Astrocyte of the cerebellum (primary cell): ENCODE measurements around the gene SSH3.

Experiments
- DNase-seq: peaks from one replicate; pipeline ENCODE4 v3.0.0-alpha.2; 2011; ENCODE audit warnings: low read depth
- H3K4me3 ChIP-seq: 2 replicates; pipeline ENCODE4 v1.5.1; 2011; ENCODE audit warnings: mild to moderate bottlenecking, low read depth, low read length, moderate library complexity
- in situ Hi-C: cut with HindIII; loops from 2 replicates; pipeline ENCODE4 v1.10.0; 2017; ENCODE audit warnings: low sequenced_read_pairs
- TF ChIP-seq, protein P1 (sequence below): IDR thresholded peaks from 2 replicates; pipeline ENCODE4 v1.5.1; 2012; ENCODE audit warnings: low read length, low read depth, moderate library complexity, mild to moderate bottlenecking; ENCODE audit errors: missing control alignments

Gene SSH3

DNA sequence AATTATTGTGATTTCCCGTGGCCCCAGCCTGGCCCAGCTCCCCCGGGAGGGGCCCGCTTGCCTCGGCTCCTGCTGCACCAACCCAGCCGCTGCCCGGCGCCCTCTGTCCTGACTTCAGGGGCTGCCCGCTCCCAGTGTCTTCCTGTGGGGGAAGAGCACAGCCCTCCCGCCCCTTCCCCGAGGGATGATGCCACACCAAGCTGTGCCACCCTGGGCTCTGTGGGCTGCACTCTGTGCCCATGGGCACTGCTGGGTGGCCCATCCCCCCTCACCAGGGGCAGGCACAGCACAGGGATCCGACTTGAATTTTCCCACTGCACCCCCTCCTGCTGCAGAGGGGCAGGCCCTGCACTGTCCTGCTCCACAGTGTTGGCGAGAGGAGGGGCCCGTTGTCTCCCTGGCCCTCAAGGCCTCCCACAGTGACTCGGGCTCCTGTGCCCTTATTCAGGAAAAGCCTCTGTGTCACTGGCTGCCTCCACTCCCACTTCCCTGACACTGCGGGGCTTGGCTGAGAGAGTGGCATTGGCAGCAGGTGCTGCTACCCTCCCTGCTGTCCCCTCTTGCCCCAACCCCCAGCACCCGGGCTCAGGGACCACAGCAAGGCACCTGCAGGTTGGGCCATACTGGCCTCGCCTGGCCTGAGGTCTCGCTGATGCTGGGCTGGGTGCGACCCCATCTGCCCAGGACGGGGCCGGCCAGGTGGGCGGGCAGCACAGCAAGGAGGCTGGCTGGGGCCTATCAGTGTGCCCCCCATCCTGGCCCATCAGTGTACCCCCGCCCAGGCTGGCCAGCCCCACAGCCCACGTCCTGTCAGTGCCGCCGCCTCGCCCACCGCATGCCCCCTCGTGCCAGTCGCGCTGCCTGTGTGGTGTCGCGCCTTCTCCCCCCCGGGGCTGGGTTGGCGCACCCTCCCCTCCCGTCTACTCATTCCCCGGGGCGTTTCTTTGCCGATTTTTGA, 17.5 kb upstream of the SSH3 start:
- no peak for DNase-seq
- in situ Hi-C loops: no loop called here
- H3K4me3 ChIP-seq: no peak overlapping the region
- TF ChIP-seq, protein P1, sequence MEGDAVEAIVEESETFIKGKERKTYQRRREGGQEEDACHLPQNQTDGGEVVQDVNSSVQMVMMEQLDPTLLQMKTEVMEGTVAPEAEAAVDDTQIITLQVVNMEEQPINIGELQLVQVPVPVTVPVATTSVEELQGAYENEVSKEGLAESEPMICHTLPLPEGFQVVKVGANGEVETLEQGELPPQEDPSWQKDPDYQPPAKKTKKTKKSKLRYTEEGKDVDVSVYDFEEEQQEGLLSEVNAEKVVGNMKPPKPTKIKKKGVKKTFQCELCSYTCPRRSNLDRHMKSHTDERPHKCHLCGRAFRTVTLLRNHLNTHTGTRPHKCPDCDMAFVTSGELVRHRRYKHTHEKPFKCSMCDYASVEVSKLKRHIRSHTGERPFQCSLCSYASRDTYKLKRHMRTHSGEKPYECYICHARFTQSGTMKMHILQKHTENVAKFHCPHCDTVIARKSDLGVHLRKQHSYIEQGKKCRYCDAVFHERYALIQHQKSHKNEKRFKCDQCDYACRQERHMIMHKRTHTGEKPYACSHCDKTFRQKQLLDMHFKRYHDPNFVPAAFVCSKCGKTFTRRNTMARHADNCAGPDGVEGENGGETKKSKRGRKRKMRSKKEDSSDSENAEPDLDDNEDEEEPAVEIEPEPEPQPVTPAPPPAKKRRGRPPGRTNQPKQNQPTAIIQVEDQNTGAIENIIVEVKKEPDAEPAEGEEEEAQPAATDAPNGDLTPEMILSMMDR: no peak

GRCh38 chr11:67286621-67287333, 16.6 kb upstream of the SSH3 start:
- TF ChIP-seq, protein P1: no peak
- no peak for DNase-seq
- H3K4me3 ChIP-seq: no peak overlapping the region
- in situ Hi-C loops: no loop called here

DNA sequence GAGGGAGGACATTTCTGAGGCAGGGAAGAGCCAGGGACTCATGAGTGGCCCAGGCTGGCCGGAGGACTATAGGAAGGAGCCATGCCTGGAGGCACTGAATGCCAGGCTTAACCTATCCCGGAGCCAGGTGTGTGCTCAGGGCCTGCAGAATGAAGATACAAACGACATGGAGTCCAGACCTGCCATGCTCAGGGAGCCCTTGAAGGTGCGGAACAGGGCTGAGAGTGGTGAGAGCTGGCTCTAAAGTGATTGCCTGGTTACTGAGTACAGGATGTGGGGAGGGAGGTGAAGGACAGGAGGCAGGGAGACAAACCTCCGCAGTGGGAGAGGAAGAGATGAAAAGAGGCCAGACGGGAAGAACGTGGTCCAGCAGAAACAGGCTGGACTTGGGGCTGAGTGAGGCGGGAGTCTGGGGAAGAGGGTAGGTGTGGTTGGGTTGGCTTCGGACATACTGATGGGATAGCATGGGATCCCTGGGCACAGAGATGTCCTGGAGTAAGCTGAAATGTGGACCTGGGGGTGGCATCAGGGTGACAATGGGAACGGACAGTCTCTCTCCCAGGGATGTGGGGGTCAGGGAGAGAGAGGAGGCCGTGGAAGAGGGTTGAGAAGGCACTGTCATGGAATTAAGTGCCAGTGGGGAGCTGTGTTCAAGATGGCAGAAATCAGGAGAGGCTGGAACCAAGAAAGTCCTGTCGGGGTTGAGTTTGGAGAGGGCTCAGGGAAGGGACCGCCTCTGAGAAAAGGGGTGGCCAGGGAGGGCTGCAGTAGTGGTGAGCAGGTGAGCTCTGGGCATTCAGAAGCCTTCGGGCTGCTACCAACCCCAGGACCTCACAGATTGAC, 15.8 kb upstream of the SSH3 start:
- DNase-seq: no peak
- TF ChIP-seq, protein P1: no peak
- in situ Hi-C loops: no loop called here
- H3K4me3 ChIP-seq: peak overlapping the region; percentile 58

GRCh38 chr11:67288198-67288451, 15.2 kb upstream of the SSH3 start:
- in situ Hi-C loops: no loop called here
- DNase-seq: no peak
- TF ChIP-seq, protein P1: no peak
- peak overlapping the region; percentile 58 for H3K4me3 ChIP-seq

GRCh38 chr11:67288452-67289225, 14.7 kb upstream of the SSH3 start:
- peak overlapping the region; percentile 58 for H3K4me3 ChIP-seq
- in situ Hi-C loops: no loop called here
- peak; percentile 45 for DNase-seq
- TF ChIP-seq, protein P1: peak; percentile 27

GRCh38 chr11:67289226-67289650, 14.1 kb upstream of the SSH3 start, which contains the start of gene ANKRD13D:
Gene ANKRD13D (plus strand): TSS chr11:67289303. CDS start chr11:67289461, 158 bp downstream.
- no peak for DNase-seq
- in situ Hi-C loops: no loop called here
- TF ChIP-seq, protein P1: no peak
- H3K4me3 ChIP-seq: peak within 1 kb of the TSS; percentile 58
